Right lobe of liver (tissue), 4 donors: ENCODE data around the gene NTN1.

Source experiments
- POLR2A ChIP-seq: fragments of 450-650 bp; IDR thresholded peaks from one replicate; pipeline ENCODE4 v1.6.1; 2017; ENCODE audit warnings: antibody characterized with exemption, mild to moderate bottlenecking
- TF ChIP-seq, protein P1 (sequence below), 4 donors: fragments of 200-600 bp in 3 of 4; fragments of 450-650 bp in 1 of 4; IDR thresholded peaks; one replicate each; pipeline versions ENCODE4 v1.5.1 to v1.8.0; 2016 to 2022; ENCODE audit warnings: antibody characterized with exemption in 4 of 4, mild to moderate bottlenecking in 2 of 4
- donor health status: DM: no; HTN: no; CAD: no.
- donor health status: DM: no; HTN: no; CAD: no.
- donor health status: DM: no; HTN: yes; CAD: no.

- TF ChIP-seq POLR2A: no peak
- TF ChIP-seq, protein P1, sequence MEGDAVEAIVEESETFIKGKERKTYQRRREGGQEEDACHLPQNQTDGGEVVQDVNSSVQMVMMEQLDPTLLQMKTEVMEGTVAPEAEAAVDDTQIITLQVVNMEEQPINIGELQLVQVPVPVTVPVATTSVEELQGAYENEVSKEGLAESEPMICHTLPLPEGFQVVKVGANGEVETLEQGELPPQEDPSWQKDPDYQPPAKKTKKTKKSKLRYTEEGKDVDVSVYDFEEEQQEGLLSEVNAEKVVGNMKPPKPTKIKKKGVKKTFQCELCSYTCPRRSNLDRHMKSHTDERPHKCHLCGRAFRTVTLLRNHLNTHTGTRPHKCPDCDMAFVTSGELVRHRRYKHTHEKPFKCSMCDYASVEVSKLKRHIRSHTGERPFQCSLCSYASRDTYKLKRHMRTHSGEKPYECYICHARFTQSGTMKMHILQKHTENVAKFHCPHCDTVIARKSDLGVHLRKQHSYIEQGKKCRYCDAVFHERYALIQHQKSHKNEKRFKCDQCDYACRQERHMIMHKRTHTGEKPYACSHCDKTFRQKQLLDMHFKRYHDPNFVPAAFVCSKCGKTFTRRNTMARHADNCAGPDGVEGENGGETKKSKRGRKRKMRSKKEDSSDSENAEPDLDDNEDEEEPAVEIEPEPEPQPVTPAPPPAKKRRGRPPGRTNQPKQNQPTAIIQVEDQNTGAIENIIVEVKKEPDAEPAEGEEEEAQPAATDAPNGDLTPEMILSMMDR (IDR thresholded peaks at IDR 0.05): no peak
Observed at GRCh38 chr17:9123594-9124553, 102.6 kb downstream of the NTN1 start.
